Loucy (cell line): ENCODE data around the gene SCARF2.

ENCODE experiments used
- H2AFZ ChIP-seq: fragments of 200-600 bp; sonication (generic); 2 replicates; pipeline ENCODE4 v1.6.0; 2016; ENCODE audit warnings: antibody characterized with exemption, mild to moderate bottlenecking, low read length, moderate library complexity
- H3F3A ChIP-seq: fragments of 200-600 bp; 2 replicates; pipeline ENCODE4 v1.6.0; 2016; ENCODE audit warnings: antibody characterized with exemption, low read depth, mild to moderate bottlenecking
- H3K27me3 ChIP-seq: fragments of 200-600 bp; sonication (generic); 2 replicates; pipeline ENCODE4 v1.6.1; 2014; ENCODE audit warnings: low read length, mild to moderate bottlenecking; ENCODE audit not compliant: insufficient read depth, poor library complexity, severe bottlenecking
- H3K36me3 ChIP-seq: fragments of 200-600 bp; sonication (generic); 2 replicates; pipeline ENCODE4 v1.6.1; 2016; ENCODE audit warnings: low read length; ENCODE audit not compliant: insufficient read depth
- H3K4me1 ChIP-seq: fragments of 200-600 bp; sonication (generic); 2 replicates; pipeline ENCODE4 v1.5.1; 2014; ENCODE audit warnings: low read length, mild to moderate bottlenecking; ENCODE audit not compliant: insufficient read depth, poor library complexity, severe bottlenecking
- H3K4me2 ChIP-seq: fragments of 200-600 bp; sonication (generic); 2 replicates; pipeline ENCODE4 v1.6.0; 2014; ENCODE audit warnings: antibody characterized with exemption, low read length, low read depth, mild to moderate bottlenecking; ENCODE audit not compliant: poor library complexity, severe bottlenecking
- H3K4me3 ChIP-seq: fragments of 200-600 bp; sonication (generic); 2 replicates; pipeline ENCODE4 v1.5.1; 2014; ENCODE audit warnings: low read length, mild to moderate bottlenecking, mixed read lengths; ENCODE audit not compliant: poor library complexity, severe bottlenecking
- H3K79me2 ChIP-seq: fragments of 200-600 bp; sonication (generic); 2 replicates; pipeline ENCODE4 v1.6.1; 2014; ENCODE audit warnings: low read length; ENCODE audit not compliant: insufficient read depth
- H3K9ac ChIP-seq: fragments of 200-600 bp; sonication (generic); 2 replicates; pipeline ENCODE4 v1.6.0; 2014; ENCODE audit warnings: mild to moderate bottlenecking, low read depth, low read length, moderate library complexity; ENCODE audit not compliant: poor library complexity, severe bottlenecking
- H3K9me2 ChIP-seq: fragments of 200-600 bp; sonication (generic); replicated peaks from 2 replicates; pipeline ENCODE4 v1.6.1; 2016; ENCODE audit warnings: low read depth, low read length, mixed read lengths
- H3K9me3 ChIP-seq: fragments of 200-600 bp; sonication (generic); 2 replicates; pipeline ENCODE4 v1.6.1; 2014; ENCODE audit warnings: mild to moderate bottlenecking, antibody characterized with exemption, low read length, low read depth; ENCODE audit not compliant: insufficient read depth
- H4K20me1 ChIP-seq: fragments of 200-600 bp; sonication (generic); 2 replicates; pipeline ENCODE4 v1.6.0; 2014; ENCODE audit warnings: antibody characterized with exemption, low read length, mild to moderate bottlenecking; ENCODE audit not compliant: insufficient read depth, poor library complexity, severe bottlenecking
- EZH2phosphoT487 ChIP-seq: fragments of 200-600 bp; IDR thresholded peaks from 2 replicates; pipeline ENCODE4 v1.6.1; 2018; ENCODE audit warnings: antibody characterized with exemption, mild to moderate bottlenecking, moderate library complexity, borderline replicate concordance
- TF ChIP-seq, protein P1 (sequence below): fragments of 200-600 bp; sonication (generic); conservative IDR thresholded peaks from 2 replicates; pipeline ENCODE4 v1.5.1; 2014; ENCODE audit warnings: mild to moderate bottlenecking, antibody characterized with exemption, low read length

The SCARF2 gene

DNA sequence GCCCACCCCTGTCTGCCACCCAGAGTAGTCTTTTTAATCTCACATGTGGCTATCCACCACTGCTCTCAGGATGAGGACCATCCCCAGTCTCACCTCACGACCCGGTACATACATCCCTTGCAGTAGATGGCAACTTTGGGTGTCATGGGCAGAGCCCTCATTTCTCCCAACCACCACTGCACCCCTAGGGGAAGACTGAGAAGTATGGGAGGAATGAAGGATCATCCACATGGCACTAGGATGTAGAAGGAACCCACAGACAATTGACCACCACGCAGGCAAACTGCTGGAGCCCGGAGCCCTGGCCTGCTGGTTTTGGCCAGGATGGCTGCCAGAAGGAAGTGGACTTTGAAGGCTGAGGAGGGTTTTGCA lies 1.9 kb upstream of the SCARF2 start:
- H3K4me2 ChIP-seq = no peak overlapping the region
- H3K9me3 ChIP-seq = no peaks in the 10 kb centered on the region
- H3K27me3 ChIP-seq = no peaks in the 10 kb centered on the region
- H3K4me3 ChIP-seq = no peak overlapping the region
- H3K79me2 ChIP-seq = no peaks in the 10 kb centered on the region
- no peaks in the 10 kb centered on the region for H3K9me2 ChIP-seq
- no peaks in the 10 kb centered on the region for H3F3A ChIP-seq
- no peaks in the 10 kb centered on the region; the same call in 1 of the 2 replicates for H3K36me3 ChIP-seq
- no peak overlapping the region for H3K9ac ChIP-seq
- no peak for TF ChIP-seq EZH2phosphoT487
- TF ChIP-seq, protein P1, sequence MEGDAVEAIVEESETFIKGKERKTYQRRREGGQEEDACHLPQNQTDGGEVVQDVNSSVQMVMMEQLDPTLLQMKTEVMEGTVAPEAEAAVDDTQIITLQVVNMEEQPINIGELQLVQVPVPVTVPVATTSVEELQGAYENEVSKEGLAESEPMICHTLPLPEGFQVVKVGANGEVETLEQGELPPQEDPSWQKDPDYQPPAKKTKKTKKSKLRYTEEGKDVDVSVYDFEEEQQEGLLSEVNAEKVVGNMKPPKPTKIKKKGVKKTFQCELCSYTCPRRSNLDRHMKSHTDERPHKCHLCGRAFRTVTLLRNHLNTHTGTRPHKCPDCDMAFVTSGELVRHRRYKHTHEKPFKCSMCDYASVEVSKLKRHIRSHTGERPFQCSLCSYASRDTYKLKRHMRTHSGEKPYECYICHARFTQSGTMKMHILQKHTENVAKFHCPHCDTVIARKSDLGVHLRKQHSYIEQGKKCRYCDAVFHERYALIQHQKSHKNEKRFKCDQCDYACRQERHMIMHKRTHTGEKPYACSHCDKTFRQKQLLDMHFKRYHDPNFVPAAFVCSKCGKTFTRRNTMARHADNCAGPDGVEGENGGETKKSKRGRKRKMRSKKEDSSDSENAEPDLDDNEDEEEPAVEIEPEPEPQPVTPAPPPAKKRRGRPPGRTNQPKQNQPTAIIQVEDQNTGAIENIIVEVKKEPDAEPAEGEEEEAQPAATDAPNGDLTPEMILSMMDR = no peak
- no peaks in the 10 kb centered on the region for H4K20me1 ChIP-seq
- no peaks in the 10 kb centered on the region for H3K4me1 ChIP-seq
- H2AFZ ChIP-seq = no peak overlapping the region

- H3K4me1 ChIP-seq = no peaks in the 10 kb centered on the region
- no peaks in the 10 kb centered on the region for H3K27me3 ChIP-seq
- H3K9ac ChIP-seq = no peak overlapping the region
- no peaks in the 10 kb centered on the region for H3K79me2 ChIP-seq
- no peak overlapping the region for H3K4me2 ChIP-seq
- no peak overlapping the region for H3K4me3 ChIP-seq
- H3F3A ChIP-seq = no peaks in the 10 kb centered on the region
- no peaks in the 10 kb centered on the region for H3K9me2 ChIP-seq
- H2AFZ ChIP-seq = no peak overlapping the region
- H3K9me3 ChIP-seq = no peaks in the 10 kb centered on the region
- TF ChIP-seq EZH2phosphoT487 = no peak
- TF ChIP-seq, protein P1 = no peak
- H3K36me3 ChIP-seq = no peaks in the 10 kb centered on the region; the same call in 1 of the 2 replicates
- no peaks in the 10 kb centered on the region for H4K20me1 ChIP-seq
These were observed 1.3 kb upstream of the SCARF2 start for GRCh38 chr22:20438678-20439492.

GRCh38 chr22:20438427-20438677 lies 727 bp upstream of the SCARF2 start:
- H3K36me3 ChIP-seq = no peaks in the 10 kb centered on the region; the same call in 1 of the 2 replicates
- H3K9ac ChIP-seq = no peak overlapping the region
- H3K4me2 ChIP-seq = no peak overlapping the region
- no peaks in the 10 kb centered on the region for H4K20me1 ChIP-seq
- no peak overlapping the region for H2AFZ ChIP-seq
- H3F3A ChIP-seq = no peaks in the 10 kb centered on the region
- TF ChIP-seq, protein P1 = no peak
- TF ChIP-seq EZH2phosphoT487 = no peak
- no peak overlapping the region for H3K4me3 ChIP-seq
- no peaks in the 10 kb centered on the region for H3K9me2 ChIP-seq
- no peaks in the 10 kb centered on the region for H3K4me1 ChIP-seq
- H3K9me3 ChIP-seq = no peaks in the 10 kb centered on the region
- H3K79me2 ChIP-seq = no peaks in the 10 kb centered on the region
- no peaks in the 10 kb centered on the region for H3K27me3 ChIP-seq
